Hippocampal formation (tissue), 2 donors: ENCODE results near the gene DEPP1.

Experiments
- DNase-seq, 2 donors: peaks; one replicate each; lab custom pipeline; 2025; lab: John Stamatoyannopoulos, UW

DEPP1 gene

DNA sequence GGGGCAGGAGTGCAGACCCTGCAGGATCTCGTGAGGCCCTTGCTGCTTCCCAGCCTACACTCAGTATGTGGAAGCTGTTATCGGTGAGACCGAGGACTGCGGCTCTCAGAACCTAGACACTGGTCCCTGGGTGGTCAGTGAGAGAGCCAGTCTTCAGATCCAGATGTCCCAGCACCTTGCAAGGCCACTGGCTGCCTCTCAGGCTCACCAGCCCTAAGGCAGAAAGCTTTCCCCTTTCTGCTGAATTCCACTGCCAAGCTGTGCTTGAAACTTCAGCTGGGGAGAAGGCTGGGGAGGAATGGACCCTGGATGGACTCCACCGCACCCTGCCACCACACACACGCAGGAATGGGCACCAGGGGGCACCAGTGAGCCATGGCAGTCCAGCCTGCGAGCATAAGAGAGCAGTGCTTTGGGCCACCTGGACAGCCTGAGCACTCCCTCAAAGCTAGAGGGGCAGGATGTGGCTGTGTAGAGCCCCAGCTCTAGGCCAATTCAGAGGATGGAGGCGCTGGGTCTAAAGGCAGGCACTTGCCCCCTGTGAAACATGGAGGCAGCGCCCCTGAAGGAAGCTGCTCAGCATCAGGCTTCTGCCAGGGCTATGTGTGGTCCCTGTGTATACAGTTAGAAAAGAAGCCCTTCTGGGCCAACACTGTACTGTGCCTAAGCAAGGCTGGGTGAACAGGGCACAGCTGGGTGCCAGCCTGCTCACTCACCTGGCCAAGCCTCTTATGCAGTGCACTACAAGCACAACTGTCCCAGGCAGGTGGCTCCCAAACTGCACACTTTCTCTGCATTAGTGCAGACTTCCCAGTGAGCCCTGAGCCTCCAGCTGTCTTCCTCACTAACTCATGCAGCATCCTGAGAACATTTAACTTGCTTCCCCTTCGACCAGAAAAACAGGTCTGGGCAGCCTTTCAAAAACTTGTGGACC, 45.8 kb downstream of the DEPP1 start:
- DNase-seq, result peak; percentile 70 to 87

DNA sequence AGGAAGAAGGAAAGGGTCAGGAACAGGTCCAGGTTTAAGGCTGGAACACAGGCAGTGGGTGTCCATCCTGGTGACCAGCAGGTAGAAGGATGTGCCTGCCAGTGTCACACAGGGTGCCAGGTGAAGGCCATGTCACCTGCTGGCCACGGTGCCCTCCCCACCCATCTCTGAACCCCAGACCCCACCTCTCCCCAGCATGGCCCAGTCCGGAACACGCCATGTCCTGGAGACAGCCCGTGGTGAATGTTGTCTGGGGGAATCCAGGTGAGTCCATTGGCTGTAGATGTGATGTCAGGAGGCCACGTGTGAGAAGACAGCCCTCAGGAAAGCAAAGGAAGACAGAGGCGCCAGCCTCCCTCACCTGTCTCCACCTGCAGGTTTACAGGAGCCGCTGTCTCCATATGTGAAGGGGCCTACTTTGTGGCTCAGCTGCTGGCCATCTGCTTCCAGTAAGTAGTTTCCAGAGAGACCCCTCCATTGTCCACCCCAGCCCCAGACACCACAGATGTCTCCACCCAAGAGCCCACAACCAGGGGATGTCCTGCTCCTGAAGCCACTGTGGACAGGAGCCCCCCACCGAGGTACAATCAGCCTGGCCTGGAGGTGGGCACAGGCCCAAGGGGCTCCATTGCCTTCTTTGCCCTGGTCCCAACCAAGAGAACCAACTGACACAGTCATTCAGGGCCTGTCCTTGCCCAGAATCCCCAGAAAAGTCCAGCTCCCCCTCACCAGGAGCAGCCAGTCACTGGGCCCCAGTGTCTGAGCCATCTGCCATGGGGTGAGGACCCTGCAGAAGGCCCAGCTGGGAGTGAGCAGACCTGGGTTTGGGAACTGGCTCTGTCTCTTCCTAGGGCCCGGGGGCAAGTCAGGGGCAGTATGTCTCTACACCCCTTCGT, 46.7 kb downstream of the DEPP1 start:
- no peak for DNase-seq

DNA sequence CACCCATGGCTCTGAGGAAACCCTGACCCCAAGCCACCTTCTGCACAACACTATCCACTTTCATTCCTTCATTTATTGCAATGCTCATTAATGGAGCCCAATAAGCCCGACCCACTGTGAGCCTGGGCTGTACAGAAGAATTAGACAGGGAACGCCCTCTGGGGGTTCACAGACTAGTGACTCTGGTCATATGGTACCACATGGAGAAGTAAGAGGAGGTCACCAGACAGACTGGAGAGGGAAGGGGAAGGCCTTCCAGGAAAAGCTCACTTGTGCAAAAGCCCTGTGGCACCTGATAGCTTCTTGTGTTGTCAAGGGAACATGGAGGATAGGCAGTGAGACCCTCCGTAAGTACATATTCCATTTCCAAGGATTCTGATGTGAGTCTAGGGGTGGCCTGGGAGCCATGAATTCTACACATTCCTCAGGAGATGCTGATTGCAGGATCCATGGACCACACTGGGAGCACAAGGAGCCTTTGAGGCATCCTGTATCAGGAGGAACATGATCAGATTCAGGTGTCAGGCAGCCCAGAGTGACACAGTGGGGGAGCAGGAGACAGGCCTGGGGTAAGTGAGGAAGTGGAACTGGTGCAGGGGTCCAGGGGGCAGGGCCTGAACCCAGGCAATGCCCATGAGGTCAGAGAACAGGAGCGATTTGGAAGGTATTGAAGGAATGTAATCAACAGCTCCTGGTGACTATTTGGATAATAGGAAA, 47.5 kb downstream of the DEPP1 start:
- DNase-seq, result no peak

DNA sequence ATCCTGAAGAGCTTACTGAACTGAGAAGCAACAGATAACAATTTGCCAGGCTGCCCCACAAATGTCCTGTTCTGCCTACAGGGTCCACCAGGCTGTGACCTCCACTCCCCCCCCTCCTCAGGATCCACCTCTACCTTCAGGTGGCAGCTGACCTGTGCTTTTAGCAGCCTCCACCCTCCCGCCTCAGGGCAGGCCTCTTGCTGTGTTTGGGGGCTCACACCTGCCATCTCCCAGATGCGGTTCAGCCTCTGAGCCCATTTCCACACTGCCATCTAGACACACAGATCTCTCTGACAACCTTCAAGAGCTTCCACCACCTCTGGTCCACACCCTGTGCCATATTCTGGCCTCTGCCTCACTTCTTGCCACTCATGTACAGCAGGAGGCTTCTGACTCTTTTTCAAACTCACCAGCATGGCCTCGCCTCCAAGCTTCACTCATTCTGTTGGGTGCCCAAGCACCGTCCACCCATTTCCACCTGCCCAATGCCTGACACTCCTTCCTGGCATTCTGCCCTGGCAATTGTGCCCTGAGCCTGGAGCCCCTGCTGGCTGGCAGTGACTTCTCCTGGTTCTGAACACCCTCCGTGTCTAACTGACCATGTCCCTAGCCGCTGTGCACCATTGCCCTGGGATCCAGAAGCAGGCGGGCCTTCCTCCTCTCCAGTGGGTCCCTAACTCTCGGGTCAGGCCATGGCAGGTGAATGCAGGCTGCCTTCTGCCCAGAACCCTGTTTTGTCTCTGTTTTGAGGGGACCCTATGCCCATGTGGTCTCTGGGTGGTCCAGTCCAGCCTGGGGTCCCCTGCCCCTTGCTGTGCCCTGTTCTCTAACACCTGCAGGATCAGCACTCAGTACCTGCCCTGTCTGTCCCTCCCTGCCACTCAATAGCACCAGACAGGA, 49.0 kb downstream of the DEPP1 start:
- DNase-seq, result no peak

DNA sequence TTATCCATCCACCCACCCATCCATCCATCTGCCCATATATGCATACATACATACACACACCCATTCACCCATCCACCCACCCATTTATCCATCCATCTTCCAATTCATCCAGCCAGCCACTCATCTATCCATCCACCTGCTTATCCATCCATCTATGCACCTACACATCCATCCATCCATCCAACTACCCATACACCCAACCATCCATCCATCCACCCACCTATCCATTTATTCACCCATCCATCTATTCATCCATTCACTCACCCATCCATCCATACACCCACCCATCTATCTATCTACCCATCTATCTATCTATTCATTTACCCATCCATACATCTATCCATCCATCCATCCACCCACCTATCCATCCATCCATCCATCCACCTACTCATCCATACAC, 50.1 kb downstream of the DEPP1 start:
- no peak for DNase-seq

DNA sequence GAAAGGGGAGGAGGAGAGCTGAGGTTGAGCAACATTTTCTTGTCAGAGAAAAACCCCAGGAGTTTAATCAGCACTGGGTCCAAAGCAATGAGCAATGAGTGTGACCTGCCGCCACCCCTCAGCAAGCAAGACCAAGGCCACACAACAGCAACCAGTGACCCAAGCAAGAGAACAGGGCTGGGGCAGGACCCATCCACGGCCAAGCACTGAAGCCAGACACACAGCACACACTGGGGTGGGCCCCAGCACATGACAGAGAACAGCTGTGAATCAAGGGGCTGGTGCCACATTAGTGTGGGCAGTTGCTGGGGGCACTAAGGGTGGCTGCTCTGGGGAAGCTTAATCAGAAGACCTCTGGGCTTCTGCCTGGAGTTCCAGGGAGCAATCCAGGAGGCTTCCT, 51.3 kb downstream of the DEPP1 start:
- DNase-seq, result no peak

DNA sequence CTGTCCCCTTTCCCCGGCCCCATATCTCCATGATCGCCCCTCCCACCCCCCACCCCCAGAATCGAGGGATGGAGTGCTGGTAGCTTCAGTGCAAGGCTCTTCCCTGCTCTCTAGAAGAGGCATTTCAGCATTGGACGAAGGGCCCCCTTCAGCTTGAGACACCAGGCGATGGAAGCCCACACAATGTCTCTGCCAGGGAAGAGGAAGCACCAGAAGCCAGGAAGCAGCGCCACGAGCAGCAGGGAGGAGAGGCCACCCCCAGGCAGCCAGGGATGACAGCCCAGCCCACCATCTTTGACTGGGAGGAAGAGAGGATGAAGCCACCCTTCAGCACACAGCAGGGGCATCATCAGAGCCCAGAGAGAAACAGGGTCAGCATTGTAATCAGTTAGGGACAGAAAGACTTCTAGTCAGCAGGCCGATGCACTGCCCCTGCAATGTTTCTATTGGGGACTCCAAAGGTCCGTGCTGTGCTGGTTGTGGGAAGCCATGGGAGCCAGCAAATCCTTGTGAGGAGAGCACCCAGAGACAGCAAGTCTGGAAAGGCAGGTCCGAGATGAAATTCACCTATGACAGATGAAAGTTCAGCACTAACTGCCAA, 51.8 kb downstream of the DEPP1 start:
- DNase-seq, result no peak
